ENCODE data around the gene KIF3A.

KIF3A gene

DNA sequence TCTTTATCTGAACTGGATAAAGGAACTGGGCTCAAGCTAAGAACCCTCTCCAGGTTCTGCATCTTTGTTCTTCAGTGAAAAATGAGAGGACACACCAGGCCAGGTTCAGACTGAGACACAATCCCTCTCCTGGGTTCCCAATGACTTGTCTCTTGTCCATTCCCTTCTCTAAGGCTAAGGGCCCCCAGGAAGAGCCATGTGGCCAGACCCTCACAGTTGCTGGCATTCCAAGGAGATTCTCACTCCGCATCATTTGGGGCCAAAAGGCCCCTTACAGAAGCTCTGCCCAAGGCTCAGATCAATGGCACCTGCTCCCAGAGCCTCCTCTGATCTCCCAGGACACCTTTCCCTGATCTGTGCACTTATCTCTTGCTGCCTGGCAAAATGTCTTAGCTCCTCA lies 58.6 kb downstream of the KIF3A start:
- no peaks in the 10 kb centered on the region for H3K36me3 ChIP-seq (ENCODE audit: insufficient read depth, low read length)
- no peak for TF ChIP-seq EZH2 (IDR thresholded peaks at IDR 0.05; ENCODE audit: borderline replicate concordance, low read depth, low read length, severe bottlenecking)
- TF ChIP-seq, protein P1, sequence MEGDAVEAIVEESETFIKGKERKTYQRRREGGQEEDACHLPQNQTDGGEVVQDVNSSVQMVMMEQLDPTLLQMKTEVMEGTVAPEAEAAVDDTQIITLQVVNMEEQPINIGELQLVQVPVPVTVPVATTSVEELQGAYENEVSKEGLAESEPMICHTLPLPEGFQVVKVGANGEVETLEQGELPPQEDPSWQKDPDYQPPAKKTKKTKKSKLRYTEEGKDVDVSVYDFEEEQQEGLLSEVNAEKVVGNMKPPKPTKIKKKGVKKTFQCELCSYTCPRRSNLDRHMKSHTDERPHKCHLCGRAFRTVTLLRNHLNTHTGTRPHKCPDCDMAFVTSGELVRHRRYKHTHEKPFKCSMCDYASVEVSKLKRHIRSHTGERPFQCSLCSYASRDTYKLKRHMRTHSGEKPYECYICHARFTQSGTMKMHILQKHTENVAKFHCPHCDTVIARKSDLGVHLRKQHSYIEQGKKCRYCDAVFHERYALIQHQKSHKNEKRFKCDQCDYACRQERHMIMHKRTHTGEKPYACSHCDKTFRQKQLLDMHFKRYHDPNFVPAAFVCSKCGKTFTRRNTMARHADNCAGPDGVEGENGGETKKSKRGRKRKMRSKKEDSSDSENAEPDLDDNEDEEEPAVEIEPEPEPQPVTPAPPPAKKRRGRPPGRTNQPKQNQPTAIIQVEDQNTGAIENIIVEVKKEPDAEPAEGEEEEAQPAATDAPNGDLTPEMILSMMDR (IDR thresholded peaks at IDR 0.05; ENCODE audit: borderline replicate concordance, extremely low read depth, low read length, poor library complexity, severe bottlenecking), result no peak
- no peaks in the 10 kb centered on the region for H4K20me1 ChIP-seq (ENCODE audit: insufficient read depth, low read length)
- no peak overlapping the region for H3K9ac ChIP-seq (ENCODE audit: low read depth, low read length)
- no peak overlapping the region for H3K27ac ChIP-seq (ENCODE audit: low read length)
- no peaks in the 10 kb centered on the region for H3K79me2 ChIP-seq (ENCODE audit: insufficient read depth, low read length)
- no peak for DNase-seq
- no peak overlapping the region for H3K4me2 ChIP-seq (ENCODE audit: insufficient read depth, low read length)
- H3K9me3 ChIP-seq (ENCODE audit: insufficient read depth, low read length, severe bottlenecking), result no peaks in the 10 kb centered on the region
- H2AFZ ChIP-seq (ENCODE audit: low read depth, low read length), result no peak overlapping the region
- no peaks in the 10 kb centered on the region for H3K27me3 ChIP-seq (ENCODE audit: insufficient read depth, low read length, poor library complexity)
- H3K4me3 ChIP-seq (ENCODE audit: low read depth in 1 of 2, low read length in 2 of 2), result no peak overlapping the region
- ATAC-seq (ENCODE audit: insufficient read depth, low read depth), result no peak
- H3K4me1 ChIP-seq (ENCODE audit: insufficient read depth, low read length), result no peaks in the 10 kb centered on the region

DNA sequence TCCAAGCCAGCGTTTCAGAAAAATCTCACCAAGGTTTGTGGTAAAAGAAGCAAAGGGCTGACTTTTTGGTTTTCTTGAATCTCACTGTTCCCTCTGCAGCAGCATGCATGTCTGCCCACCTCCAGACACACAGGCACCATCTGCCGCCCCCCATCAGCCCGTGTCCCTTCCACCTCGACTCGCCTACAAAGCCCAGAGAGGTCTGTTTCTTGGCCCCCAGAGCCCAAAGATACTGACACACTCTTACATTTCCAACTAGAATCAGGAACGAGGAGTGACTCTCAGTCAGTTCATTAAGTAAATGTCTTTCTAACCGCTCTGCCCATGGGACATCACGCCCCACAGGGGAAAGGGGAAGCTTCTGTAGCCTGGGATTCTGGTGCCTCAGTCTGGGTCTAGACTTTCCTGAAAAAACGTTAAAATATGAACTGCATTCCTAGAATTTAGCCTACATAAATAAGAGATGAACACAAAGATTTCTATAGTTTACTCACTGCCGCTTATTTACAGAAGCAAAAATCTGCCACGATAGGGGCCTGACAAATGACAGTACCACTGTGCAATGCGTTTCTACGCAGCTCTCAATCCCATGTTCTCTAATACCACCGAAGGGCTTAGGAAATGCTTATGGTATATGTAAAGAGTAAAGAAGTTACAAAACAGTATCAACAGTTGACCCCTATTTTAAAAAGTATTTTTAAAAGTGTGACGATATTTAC lies 59.5 kb downstream of the KIF3A start:
- H3K4me2 ChIP-seq (ENCODE audit: insufficient read depth, low read length), result no peak overlapping the region
- H4K20me1 ChIP-seq (ENCODE audit: insufficient read depth, low read length), result no peaks in the 10 kb centered on the region
- no peaks in the 10 kb centered on the region for H3K9me3 ChIP-seq (ENCODE audit: insufficient read depth, low read length, severe bottlenecking)
- no peaks in the 10 kb centered on the region for H3K27me3 ChIP-seq (ENCODE audit: insufficient read depth, low read length, poor library complexity)
- no peaks in the 10 kb centered on the region for H3K79me2 ChIP-seq (ENCODE audit: insufficient read depth, low read length)
- H3K4me3 ChIP-seq (ENCODE audit: low read depth in 1 of 2, low read length in 2 of 2), result no peak overlapping the region
- TF ChIP-seq EZH2 (IDR thresholded peaks at IDR 0.05; ENCODE audit: borderline replicate concordance, low read depth, low read length, severe bottlenecking), result no peak
- TF ChIP-seq, protein P1 (IDR thresholded peaks at IDR 0.05; ENCODE audit: borderline replicate concordance, extremely low read depth, low read length, poor library complexity, severe bottlenecking), result no peak
- no peaks in the 10 kb centered on the region for H3K36me3 ChIP-seq (ENCODE audit: insufficient read depth, low read length)
- no peak overlapping the region for H3K9ac ChIP-seq (ENCODE audit: low read depth, low read length)
- H2AFZ ChIP-seq (ENCODE audit: low read depth, low read length), result no peak overlapping the region
- ATAC-seq (ENCODE audit: insufficient read depth, low read depth), result no peak
- no peak overlapping the region for H3K27ac ChIP-seq (ENCODE audit: low read length)
- DNase-seq, result no peak
- no peaks in the 10 kb centered on the region for H3K4me1 ChIP-seq (ENCODE audit: insufficient read depth, low read length)

GRCh38 chr5:132677191-132677590 lies 60.2 kb downstream of the KIF3A start:
- H3K4me2 ChIP-seq (ENCODE audit: insufficient read depth, low read length), result no peak overlapping the region
- TF ChIP-seq, protein P1 (IDR thresholded peaks at IDR 0.05; ENCODE audit: borderline replicate concordance, extremely low read depth, low read length, poor library complexity, severe bottlenecking), result no peak
- no peak for TF ChIP-seq EZH2 (IDR thresholded peaks at IDR 0.05; ENCODE audit: borderline replicate concordance, low read depth, low read length, severe bottlenecking)
- no peak for DNase-seq

More at GRCh38 chr5:132677191-132677590, 60.2 kb downstream of the KIF3A start:
- Histone ChIP-seq H3K27me3 (ENCODE audit: insufficient read depth, low read length, poor library complexity) (no peaks in the 10 kb centered on the region), H3K9ac (ENCODE audit: low read depth, low read length) (no peak overlapping the region), H2AFZ (ENCODE audit: low read depth, low read length) (no peak overlapping the region), H3K27ac (ENCODE audit: low read length) (no peak overlapping the region), H3K4me1 (ENCODE audit: insufficient read depth, low read length) (no peaks in the 10 kb centered on the region), H3K79me2 (ENCODE audit: insufficient read depth, low read length) (no peaks in the 10 kb centered on the region), H3K36me3 (ENCODE audit: insufficient read depth, low read length) (no peaks in the 10 kb centered on the region), H3K4me3 (ENCODE audit: low read depth in 1 of 2, low read length in 2 of 2) (no peak overlapping the region), H3K9me3 (ENCODE audit: insufficient read depth, low read length, severe bottlenecking) (no peaks in the 10 kb centered on the region), H4K20me1 (ENCODE audit: insufficient read depth, low read length) (no peaks in the 10 kb centered on the region)
- no peak for ATAC-seq (ENCODE audit: insufficient read depth, low read depth)
